AG04450 (cell line): ENCODE data around the gene ERP44. TPM values are rescaled to one million over a fixed set of nuclear protein-coding genes. Genes with fewer than 3 reads are reported as not detected.
"Not testable (repeated sequence)": the region's sequence is repeated elsewhere in the genome, so short reads cannot be mapped to it uniquely, and the experiment has no call there.

Experiments used
- CTCF ChIA-PET: fragments of 300-600, 350-600 bp; formaldehyde crosslinking; extraction: SDS; loops from one replicate; lab custom pipeline; 2022; ENCODE audit warnings: antibody characterized with exemption, inconsistent platforms; lab: Charles Lee
- POLR2A ChIA-PET: fragments of 350-600 bp; formaldehyde crosslinking; extraction: SDS; loops from one replicate; lab custom pipeline; 2021; ENCODE audit warnings: antibody characterized with exemption, inconsistent platforms; lab: Yijun Ruan, JAX
- DNase-seq: peaks from one replicate; pipeline ENCODE4 v3.0.0-alpha.2; 2011; ENCODE audit warnings: low read depth, low spot score
- H3K27ac ChIP-seq: one replicate; pipeline ENCODE4 v1.5.1; 2012; ENCODE audit warnings: low read depth, low read length, control low read depth
- H3K27me3 ChIP-seq: one replicate; pipeline ENCODE4 v1.6.0; 2012; ENCODE audit warnings: low read length; ENCODE audit not compliant: control insufficient read depth, insufficient read depth
- H3K4me3 ChIP-seq: 2 replicates; pipeline ENCODE4 v1.5.1; 2011; ENCODE audit warnings: mild to moderate bottlenecking, low read depth, low read length, control low read depth
- H3K9me3 ChIP-seq: 2 replicates; pipeline ENCODE4 v1.5.1; 2012; ENCODE audit warnings: low read length; ENCODE audit not compliant: control insufficient read depth, insufficient read depth
- CTCF ChIP-seq: IDR thresholded peaks from 2 replicates; pipeline ENCODE4 v1.5.1; 2011; ENCODE audit warnings: low read depth, low read length, control low read depth, inconsistent platforms
- polyA plus RNA-seq: library from polyadenylated mRNA; depleted of rRNA; stranded (reverse); fragments of >200 nt; gene quantifications from 2 replicates; pipeline ENCODE4 v1.2.3, GENCODE V29; 2011

ERP44 gene
- polyA plus RNA-seq, 1 experiment: 28.0 TPM

GRCh38 chr9:100072805-100073204 is 26.0 kb downstream of the ERP44 start:
- Histone ChIP-seq H3K4me3 (no peak overlapping the region), H3K27ac (no peak overlapping the region), H3K27me3 (no peaks in the 10 kb centered on the region), H3K9me3 (no peaks in the 10 kb centered on the region)
- POLR2A ChIA-PET: no interaction called here
- TF ChIP-seq CTCF: no peak
- CTCF ChIA-PET: no interaction called here
- no peak for DNase-seq

GRCh38 chr9:100071271-100071670 is 27.5 kb downstream of the ERP44 start:
- H3K4me3 ChIP-seq: no peak overlapping the region
- H3K27ac ChIP-seq: no peak overlapping the region
- DNase-seq: no peak
- POLR2A ChIA-PET: no interaction called here
- no peaks in the 10 kb centered on the region for H3K27me3 ChIP-seq
- no peak for TF ChIP-seq CTCF
- no peaks in the 10 kb centered on the region for H3K9me3 ChIP-seq
- CTCF ChIA-PET: no interaction called here

GRCh38 chr9:100070104-100071041 is 28.4 kb downstream of the ERP44 start:
- DNase-seq: no peak
- ChIA-PET CTCF (interaction anchor here (0.6 to 0.7 kb wide), 2 partner anchors 74 to 150 kb away, joined by 4 to 5 read pairs; no protein-coding TSS in a partner anchor), POLR2A (no interaction called here)
- no peak for TF ChIP-seq CTCF
- H3K27ac ChIP-seq: no peak overlapping the region
- no peaks in the 10 kb centered on the region for H3K27me3 ChIP-seq
- H3K9me3 ChIP-seq: no peaks in the 10 kb centered on the region
- no peak overlapping the region for H3K4me3 ChIP-seq

- H3K27me3 ChIP-seq, H3K4me3 ChIP-seq, CTCF ChIA-PET, H3K27ac ChIP-seq, POLR2A ChIA-PET, H3K9me3 ChIP-seq, DNase-seq: not testable (repeated sequence)
Measured at GRCh38 chr9:100069068-100069467, 29.7 kb downstream of the ERP44 start.

- H3K27ac ChIP-seq, H3K27me3 ChIP-seq, DNase-seq, POLR2A ChIA-PET, H3K9me3 ChIP-seq, H3K4me3 ChIP-seq, CTCF ChIA-PET: not testable (repeated sequence)
Measured at GRCh38 chr9:100067990-100068389, 30.8 kb downstream of the ERP44 start.

- no peak for TF ChIP-seq CTCF
- H3K27ac ChIP-seq: no peak overlapping the region
- no peaks in the 10 kb centered on the region for H3K27me3 ChIP-seq
- peak overlapping the region; percentile 5; the same call in 1 of the 2 replicates for H3K4me3 ChIP-seq
- CTCF ChIA-PET: no interaction called here
- POLR2A ChIA-PET: no interaction called here
- no peak for DNase-seq
- H3K9me3 ChIP-seq: no peaks in the 10 kb centered on the region
Measured at GRCh38 chr9:100066539-100066938, 32.3 kb downstream of the ERP44 start.
